RPMI7951 (cell line): ENCODE measurements around the gene DNER. TPM values are rescaled to one million over a fixed set of nuclear protein-coding genes. Genes with fewer than 3 reads are reported as not detected.

ENCODE experiments used
- DNase-seq: peaks from one replicate; pipeline ENCODE4 v3.0.0-alpha.2; 2012; ENCODE audit warnings: low read depth
- total RNA-seq: library from RNA; depleted of rRNA; stranded (reverse); fragments of >200 nt; shearing (Covaris generic); gene quantifications from 2 replicates; pipeline ENCODE4 v1.2.3, GENCODE V29; 2014

The DNER gene
- total RNA-seq, 1 experiment from 2014 or later, result 126 TPM

DNA sequence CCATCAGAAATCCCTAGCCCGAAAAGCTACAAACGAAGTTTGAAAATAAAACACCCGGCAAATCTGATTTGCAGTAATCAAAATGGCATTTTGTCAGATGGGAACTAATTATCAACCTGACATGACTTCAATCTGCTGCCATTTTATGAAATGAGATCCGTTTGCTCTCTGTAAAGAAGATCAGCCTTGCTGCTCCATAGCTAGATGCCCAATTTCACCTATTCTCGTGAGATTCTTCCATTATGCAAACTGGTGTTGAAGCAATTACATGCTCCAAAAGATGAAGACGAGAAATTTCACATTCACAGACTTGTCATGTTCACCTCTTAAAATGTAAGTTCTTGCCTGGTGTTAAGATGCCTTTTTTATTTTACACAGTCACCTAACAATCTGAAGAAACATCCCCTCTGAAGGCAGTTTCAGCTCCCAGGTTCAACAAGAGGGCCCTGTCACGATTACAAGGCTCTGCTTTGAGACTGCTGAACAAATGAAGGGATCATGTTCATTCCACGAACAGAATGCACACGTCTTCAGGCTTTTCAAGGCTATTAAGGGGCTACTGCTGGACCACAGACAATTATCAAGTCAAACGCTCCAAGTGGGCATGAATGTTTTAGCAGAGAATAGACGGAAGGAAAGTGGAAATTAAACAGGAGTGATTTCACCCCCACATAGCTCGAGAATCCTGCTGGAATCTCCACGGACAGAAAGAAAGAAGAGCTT lies 270.6 kb downstream of the DNER start:
- DNase-seq, result no peak

DNA sequence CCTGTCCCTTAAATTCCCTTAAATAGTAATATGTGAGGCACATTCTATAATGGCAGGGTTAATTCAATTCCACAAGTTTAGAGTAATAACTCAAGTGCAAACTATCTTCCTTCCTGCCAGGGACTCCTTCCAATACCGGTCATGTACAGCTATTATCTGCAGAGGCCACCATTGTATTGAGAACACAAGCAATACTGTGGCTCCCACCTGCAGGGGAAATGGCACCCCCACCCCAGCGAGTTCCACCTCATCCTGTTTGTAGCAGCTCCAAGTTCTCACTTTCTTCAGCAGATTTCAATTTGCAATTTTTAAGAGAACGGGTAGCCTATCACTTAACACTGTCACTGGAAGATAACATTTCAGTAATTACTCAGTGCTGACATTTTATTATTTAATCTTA lies 271.2 kb downstream of the DNER start:
- DNase-seq, result no peak

DNA sequence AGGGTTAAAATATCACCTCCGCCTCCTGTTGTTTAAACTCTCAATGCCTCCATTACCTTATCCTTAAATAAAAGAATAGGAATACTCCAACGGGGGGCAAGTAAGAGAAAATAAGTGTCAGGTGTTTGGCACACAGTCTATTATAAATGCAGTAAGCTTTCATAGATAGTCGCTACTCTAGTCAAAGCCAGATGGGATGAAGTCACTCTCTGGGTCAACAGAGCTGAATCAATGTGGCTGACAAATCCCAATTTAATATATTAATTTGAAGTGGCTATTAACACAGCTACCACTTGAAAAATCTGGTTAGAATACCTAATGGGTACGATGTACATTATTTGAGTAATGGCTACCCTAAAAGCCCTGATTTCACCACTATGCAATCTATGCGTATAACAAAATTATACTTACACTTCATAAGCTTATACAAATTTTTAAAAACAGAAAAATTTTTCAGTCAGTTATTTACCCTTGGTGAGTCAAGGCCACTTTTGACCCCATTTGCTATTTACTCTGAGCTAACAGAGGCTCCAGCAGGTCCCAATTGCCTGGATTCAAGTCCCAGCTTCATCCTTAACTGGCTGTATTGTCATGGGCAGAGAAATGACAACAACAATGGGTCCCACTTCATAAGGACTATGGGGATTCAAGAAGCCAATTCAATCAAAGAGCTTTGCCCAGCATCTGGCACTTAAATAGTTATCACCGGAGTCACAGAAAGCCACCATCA lies 275.8 kb downstream of the DNER start:
- DNase-seq, result no peak

DNA sequence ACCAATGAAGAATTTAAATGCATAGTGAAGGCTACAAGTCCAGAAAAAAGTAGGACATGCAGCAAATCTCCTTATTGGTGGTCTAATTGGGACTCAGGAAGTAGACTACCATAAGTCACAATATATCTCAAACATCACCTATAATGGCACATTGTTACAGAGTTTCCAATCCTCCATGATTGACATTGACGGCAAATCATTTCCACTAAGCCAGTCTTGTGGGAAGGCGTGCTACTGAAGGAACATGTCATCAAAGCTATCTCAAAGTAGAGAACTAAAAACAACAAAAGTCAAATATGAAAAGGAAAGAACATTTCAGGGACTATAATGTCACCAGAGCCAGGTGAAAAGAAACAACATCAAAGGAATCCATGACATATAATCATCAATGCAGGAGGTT lies 276.9 kb downstream of the DNER start:
- no peak for DNase-seq

- DNase-seq, result peak; percentile 57
Measured at GRCh38 chr2:229434187-229434586, 280.2 kb downstream of the DNER start.

DNA sequence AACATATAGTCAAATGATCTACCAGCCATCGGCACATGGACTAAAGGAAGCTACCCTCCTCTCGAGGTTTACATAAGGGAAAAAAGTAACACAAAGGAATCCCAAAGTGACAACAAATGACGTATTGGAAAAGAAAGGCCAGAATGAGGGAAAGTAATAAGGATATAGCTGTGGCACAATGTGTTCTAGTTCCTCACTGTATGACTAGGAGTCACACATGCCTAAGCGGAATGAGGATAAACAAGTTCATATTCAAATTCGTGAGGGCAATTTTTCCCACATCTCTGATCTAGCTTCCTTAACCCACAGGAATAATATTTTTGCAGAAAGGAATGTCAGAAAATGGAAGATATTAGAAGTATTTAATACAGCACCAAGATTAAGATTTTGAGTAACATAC lies 281.0 kb downstream of the DNER start:
- DNase-seq, result no peak

GRCh38 chr2:229431327-229431954 lies 282.9 kb downstream of the DNER start:
- peak; percentile 78 for DNase-seq

DNA sequence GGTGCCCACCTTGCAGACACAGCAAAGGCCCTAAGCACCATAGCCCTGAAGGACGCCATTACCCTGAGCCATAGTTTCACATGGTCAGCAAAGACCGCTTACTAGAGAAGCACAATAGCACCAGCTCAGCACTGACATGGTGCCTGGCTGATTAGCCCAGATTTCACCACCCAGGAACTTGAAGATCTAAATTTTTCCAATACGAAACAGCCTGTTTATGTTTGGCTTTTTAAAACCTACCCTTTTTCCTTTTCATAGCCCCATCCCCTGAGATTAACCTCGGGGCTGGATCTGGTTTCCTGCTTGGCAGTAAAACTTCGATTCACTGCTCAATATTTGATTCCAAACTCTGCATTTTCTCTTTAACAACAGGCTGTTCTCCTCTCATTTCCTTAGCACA lies 284.8 kb downstream of the DNER start:
- DNase-seq, result no peak

GRCh38 chr2:229426464-229426863 lies 287.9 kb downstream of the DNER start:
- DNase-seq, result no peak

GRCh38 chr2:229425598-229425997 lies 288.8 kb downstream of the DNER start:
- DNase-seq, result peak; percentile 66

DNA sequence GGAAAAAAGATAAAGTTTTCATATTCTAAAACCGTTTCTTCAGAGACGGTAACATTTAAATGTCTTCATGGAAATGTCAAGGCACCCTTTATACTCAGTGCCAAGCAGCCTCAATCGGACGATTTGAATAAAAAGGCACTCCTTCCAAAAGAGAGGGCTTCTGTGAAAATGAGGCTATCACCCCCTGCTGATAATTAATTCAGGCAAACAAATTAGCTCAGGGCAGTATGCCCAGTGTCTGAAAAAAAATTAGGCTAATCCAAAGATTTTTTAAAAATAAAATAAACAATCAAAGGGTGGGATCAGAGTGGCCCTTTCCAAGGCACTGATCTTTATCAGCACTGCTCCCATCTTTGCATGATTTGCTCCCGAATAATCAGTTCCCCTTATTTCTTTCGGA lies 292.3 kb downstream of the DNER start:
- no peak for DNase-seq

GRCh38 chr2:229419158-229419557 lies 295.2 kb downstream of the DNER start:
- DNase-seq, result no peak

- no peak for DNase-seq
Measured at GRCh38 chr2:229417916-229418315, 296.4 kb downstream of the DNER start.

GRCh38 chr2:229417176-229417575 lies 297.2 kb downstream of the DNER start:
- peak; percentile 65 for DNase-seq

DNA sequence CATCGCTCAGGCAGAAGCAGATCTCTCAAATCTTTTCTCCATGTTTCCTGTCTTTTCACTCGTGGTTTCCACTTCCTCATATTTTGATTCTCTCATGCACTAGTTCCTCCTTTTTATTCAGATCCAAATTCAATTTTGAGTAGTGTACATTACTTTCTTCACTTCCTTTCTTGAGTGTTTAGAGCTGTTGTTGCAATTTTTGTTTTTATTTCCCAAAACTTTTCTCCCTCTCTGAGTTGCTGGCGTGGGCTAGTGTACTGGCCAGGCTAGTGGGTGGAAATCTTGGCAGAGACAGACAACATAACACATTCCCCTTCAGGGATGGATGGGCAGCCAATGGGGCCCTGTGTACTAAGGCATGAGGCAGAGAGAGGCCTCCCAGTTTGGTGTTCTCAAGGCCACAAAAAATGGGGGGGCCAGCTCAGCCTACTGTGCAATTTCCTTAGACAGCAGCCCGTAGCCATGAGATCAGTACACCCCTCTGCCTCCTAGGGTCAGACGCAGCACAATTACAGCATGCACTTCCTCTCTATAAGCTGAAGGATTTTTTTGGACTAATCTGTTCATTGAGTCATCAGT lies 298.1 kb downstream of the DNER start:
- DNase-seq, result peak; percentile 96

GRCh38 chr2:229414631-229415030 lies 299.7 kb downstream of the DNER start:
- DNase-seq, result no peak

DNA sequence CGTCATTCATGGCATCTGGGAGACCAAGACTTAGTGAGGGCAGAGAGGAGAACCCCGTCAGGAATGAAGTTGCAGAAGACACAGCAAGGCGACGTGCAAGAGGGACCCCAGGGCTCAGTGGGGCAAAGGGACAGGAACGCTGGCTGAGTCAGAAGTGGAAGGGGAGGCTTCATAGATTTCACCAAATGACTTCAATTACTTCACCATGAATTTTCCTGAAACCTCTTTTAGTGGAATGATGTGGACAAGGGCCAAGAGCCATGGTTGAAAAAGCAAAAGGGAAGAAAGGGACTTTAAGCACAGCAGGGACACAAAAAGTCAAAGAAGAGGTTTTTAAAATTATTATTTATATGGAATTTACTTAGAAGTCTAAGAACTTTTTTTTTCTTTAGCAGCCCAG lies 301.7 kb downstream of the DNER start:
- DNase-seq, result peak; percentile 62

DNA sequence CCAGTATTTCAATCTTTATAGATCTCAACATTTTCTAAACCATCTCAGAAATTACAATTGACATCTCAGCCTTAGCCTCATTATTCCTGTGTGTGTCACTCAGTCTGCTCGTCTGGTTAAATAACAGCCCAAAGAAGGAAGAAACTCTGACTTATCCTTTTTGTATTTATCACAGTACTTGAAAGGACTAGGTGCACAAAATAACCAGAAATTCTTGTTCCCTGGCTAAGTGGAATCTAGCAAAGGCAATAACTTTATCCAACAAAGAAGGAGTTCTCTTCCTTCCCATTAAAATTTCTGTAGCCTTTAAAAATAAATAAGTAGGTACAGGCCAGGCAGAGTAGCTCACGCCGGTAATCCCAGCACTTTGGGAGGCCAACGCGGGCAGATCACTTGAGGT lies 303.4 kb downstream of the DNER start:
- no peak for DNase-seq

DNA sequence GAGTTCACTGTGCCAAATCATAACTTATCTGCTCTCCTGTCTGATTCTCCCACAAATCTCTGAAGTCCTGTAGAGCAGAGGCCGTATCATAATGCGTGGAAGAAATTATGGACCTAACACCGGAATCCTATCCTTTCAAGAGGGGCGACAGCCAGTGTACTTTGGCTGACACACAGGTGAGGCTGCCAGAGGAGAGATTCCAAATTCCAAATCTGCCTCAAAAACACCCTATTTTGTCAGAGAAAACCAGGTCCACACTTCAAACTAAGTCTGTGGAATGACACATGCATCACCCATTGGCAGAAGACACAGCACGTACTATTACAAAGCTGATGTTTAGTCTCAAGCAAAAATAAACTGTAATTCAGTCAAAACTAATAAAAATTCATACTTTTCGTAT lies 304.1 kb downstream of the DNER start:
- no peak for DNase-seq

GRCh38 chr2:229409751-229410181 lies 304.6 kb downstream of the DNER start:
- DNase-seq, result no peak

DNA sequence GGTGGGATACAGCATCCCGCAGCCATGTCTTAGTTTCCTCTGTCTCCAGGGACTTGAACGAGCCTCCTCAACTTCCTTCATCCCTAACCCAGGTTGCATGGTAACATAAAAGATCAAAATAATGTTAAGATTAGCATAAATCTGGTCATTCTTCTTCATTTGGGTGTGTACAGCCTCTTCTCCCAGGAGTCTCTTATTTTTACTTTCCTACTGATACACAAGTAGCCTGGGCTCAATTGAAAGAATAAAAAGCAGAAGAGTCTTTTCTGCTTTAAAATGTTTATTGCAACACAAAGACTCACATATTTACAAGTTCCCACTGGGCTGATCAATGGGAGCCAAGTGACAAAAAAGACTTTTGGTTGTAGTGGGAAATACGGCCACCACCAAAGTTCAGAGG lies 305.4 kb downstream of the DNER start:
- DNase-seq, result no peak

- peak; percentile 96 for DNase-seq
Measured at GRCh38 chr2:229408356-229408755, 306.0 kb downstream of the DNER start.

- DNase-seq, result peak; percentile 94
Measured at GRCh38 chr2:229407170-229407569, 307.2 kb downstream of the DNER start.
